ENCODE measurements around the gene GNAQ. TPM values are rescaled to one million over a fixed set of nuclear protein-coding genes. Genes with fewer than 3 reads are reported as not detected.
A peak's percentile ranks its signal among the peaks of the same experiment; 100 is the strongest.

Gene GNAQ
- total RNA-seq, 3 donors from 2014 or later (not counting 1 experiment from before 2014, with no cell fraction given), result 17.8 to 51.6 (median 24.5) TPM

DNA sequence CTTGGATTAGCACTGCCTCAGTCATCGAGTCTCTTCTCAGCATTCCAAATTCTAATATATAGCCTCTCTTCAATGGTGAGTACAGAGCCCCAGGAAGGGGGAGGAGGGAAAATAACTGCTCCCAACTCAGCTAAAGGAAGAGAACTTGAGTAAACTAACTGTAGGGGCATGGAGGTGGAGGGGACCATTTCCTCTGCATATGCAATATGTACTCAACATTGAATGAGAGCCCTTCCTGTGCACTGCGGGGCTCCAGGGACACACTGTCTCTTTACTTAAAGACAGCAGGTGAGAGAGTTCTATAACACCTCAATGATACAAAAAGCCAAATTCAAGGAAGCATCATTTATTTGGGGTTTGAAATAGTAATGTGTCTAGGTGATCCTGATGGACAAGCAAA is 75.1 kb downstream of the GNAQ start:
- Histone ChIP-seq H3K4me1 (ENCODE audit: control insufficient read depth, insufficient read depth, low read length) (peaks cover 4% of the 10 kb centered on the region), H3K27me3 (ENCODE audit: control insufficient read depth, insufficient read depth, low read length) (no peaks in the 10 kb centered on the region), H3K36me3 (ENCODE audit: control insufficient read depth, insufficient read depth, low read length) (no peaks in the 10 kb centered on the region), H3K9me3 (ENCODE audit: control insufficient read depth, insufficient read depth, low read length) (no peaks in the 10 kb centered on the region), H3K4me3 (ENCODE audit: low read length) (no peak overlapping the region), H3K27ac (ENCODE audit: low read length) (no peak overlapping the region)
- DNase-seq (no peak), ATAC-seq (no peak)
- H3K36me3 Mint-ChIP-seq, result no peaks in the 10 kb centered on the region
- intact Hi-C loops (cut with micrococcal nuclease), result no loop called here
- peaks cover 30 to 41% of the 10 kb centered on the region in 2 donors for H3K4me1 Mint-ChIP-seq
- no peak overlapping the region for H3K4me3 Mint-ChIP-seq
- no peaks in the 10 kb centered on the region for H3K9me3 Mint-ChIP-seq
- TF ChIP-seq, protein P1, sequence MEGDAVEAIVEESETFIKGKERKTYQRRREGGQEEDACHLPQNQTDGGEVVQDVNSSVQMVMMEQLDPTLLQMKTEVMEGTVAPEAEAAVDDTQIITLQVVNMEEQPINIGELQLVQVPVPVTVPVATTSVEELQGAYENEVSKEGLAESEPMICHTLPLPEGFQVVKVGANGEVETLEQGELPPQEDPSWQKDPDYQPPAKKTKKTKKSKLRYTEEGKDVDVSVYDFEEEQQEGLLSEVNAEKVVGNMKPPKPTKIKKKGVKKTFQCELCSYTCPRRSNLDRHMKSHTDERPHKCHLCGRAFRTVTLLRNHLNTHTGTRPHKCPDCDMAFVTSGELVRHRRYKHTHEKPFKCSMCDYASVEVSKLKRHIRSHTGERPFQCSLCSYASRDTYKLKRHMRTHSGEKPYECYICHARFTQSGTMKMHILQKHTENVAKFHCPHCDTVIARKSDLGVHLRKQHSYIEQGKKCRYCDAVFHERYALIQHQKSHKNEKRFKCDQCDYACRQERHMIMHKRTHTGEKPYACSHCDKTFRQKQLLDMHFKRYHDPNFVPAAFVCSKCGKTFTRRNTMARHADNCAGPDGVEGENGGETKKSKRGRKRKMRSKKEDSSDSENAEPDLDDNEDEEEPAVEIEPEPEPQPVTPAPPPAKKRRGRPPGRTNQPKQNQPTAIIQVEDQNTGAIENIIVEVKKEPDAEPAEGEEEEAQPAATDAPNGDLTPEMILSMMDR (IDR thresholded peaks at IDR 0.05), result no peak
- 20% methylated on average over 1 of the region's 2 CpGs for WGBS (ENCODE audit: insufficient coverage)
- no peaks in the 10 kb centered on the region for H3K27me3 Mint-ChIP-seq (ENCODE audit: low read depth in 2 of 2)
- H3K27ac Mint-ChIP-seq, result no peak overlapping the region

DNA sequence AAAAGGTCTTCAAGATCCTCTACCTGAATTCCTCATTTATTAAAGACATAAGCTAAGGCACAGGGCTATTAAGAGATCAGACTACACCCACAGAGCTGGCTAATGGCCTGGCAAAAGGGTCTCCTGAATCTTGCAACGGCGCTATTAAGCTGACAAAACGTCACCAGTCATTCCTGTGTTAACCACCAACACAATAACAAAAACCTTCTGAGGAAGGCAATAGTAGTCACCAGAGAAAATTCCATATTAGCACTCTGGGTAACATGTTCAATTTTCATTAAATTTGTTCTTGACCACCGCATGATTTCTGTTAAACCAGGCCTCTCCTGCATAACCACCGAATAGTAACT is 77.0 kb downstream of the GNAQ start:
- DNase-seq (no peak), ATAC-seq (peak in 2 of 3 donors; percentile 60 to 76)
- WGBS (ENCODE audit: insufficient coverage), result 43% methylated on average over 5 of the region's 5 CpGs
- Mint-ChIP-seq H3K27ac (peak overlapping the region; percentile 7 to 40), H3K27me3 (ENCODE audit: low read depth in 2 of 2) (no peaks in the 10 kb centered on the region), H3K4me1 (peaks cover 29 to 36% of the 10 kb centered on the region in 2 donors), H3K4me3 (no peak overlapping the region), H3K36me3 (no peaks in the 10 kb centered on the region), H3K9me3 (no peaks in the 10 kb centered on the region)
- H3K27ac ChIP-seq (ENCODE audit: low read length), result no peak overlapping the region
- no peaks in the 10 kb centered on the region for H3K36me3 ChIP-seq (ENCODE audit: control insufficient read depth, insufficient read depth, low read length)
- TF ChIP-seq, protein P1 (IDR thresholded peaks at IDR 0.05), result no peak
- H3K4me1 ChIP-seq (ENCODE audit: control insufficient read depth, insufficient read depth, low read length), result peaks cover 4% of the 10 kb centered on the region
- intact Hi-C loops (cut with micrococcal nuclease), result no loop called here
- no peaks in the 10 kb centered on the region for H3K27me3 ChIP-seq (ENCODE audit: control insufficient read depth, insufficient read depth, low read length)
- H3K9me3 ChIP-seq (ENCODE audit: control insufficient read depth, insufficient read depth, low read length), result no peaks in the 10 kb centered on the region
- no peak overlapping the region for H3K4me3 ChIP-seq (ENCODE audit: low read length)

DNA sequence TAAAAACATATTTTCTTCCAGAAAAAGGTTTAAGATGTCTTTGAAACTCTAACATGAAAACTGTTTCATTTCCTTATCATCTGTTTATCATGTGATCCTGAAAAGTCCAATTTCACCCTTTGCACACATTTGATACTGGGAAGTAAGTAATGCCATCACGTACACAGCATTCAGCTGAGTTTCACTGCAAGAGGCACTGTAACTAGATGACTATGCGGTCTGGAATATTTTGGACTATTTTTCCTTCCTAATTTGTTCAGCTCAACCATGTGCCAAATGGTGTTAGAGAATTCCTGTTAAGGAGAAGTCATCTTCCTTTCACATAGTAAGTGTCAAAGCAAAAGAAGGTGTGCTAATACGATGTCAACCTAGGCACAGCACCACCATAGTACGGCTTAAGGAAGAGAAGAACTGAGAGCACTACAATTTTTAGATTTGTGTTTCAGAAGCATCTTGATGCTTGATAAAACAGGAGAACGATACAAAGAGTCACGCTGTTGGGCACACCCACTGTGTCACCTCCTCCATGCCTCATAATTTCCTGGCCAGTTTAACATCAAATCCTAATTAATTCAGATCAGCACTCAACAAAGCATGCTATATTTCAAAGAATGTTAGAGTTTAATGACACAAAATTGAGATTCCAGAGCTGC is 77.5 kb downstream of the GNAQ start:
- Histone ChIP-seq H3K36me3 (ENCODE audit: control insufficient read depth, insufficient read depth, low read length) (no peaks in the 10 kb centered on the region), H3K27ac (ENCODE audit: low read length) (no peak overlapping the region), H3K9me3 (ENCODE audit: control insufficient read depth, insufficient read depth, low read length) (no peaks in the 10 kb centered on the region), H3K4me1 (ENCODE audit: control insufficient read depth, insufficient read depth, low read length) (peaks cover 4% of the 10 kb centered on the region), H3K27me3 (ENCODE audit: control insufficient read depth, insufficient read depth, low read length) (no peaks in the 10 kb centered on the region), H3K4me3 (ENCODE audit: low read length) (no peak overlapping the region)
- intact Hi-C loops (cut with micrococcal nuclease), result no loop called here
- H3K27ac Mint-ChIP-seq, result peak overlapping the region; percentile 7 to 40
- WGBS (ENCODE audit: insufficient coverage), result 69% methylated on average over 5 of the region's 6 CpGs
- ATAC-seq (peak in 1 of 3 donors; percentile 18), DNase-seq (no peak)
- H3K4me3 Mint-ChIP-seq, result no peak overlapping the region
- H3K4me1 Mint-ChIP-seq, result peaks cover 29 to 36% of the 10 kb centered on the region in 2 donors
- no peaks in the 10 kb centered on the region for H3K36me3 Mint-ChIP-seq
- H3K9me3 Mint-ChIP-seq, result no peaks in the 10 kb centered on the region
- TF ChIP-seq, protein P1 (IDR thresholded peaks at IDR 0.05), result no peak
- no peaks in the 10 kb centered on the region for H3K27me3 Mint-ChIP-seq (ENCODE audit: low read depth in 2 of 2)

DNA sequence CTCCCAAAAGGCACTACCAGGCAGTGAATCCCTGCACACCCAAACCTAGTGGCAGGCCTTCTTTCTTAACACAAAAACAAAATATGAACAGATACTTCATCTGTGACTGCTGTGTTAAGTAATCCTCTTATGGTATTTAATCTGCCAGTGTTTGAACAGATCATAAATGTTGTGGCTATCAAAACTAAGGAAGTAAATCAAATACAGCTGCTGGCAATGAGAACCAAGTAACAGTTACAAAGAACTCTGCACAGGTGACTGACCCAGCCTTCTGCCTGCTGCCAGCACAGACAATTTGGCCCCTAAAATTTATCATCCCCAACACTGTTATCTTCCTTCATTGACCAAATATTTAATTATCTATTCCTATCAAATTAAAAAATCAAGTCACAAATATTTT is 78.0 kb downstream of the GNAQ start:
- Mint-ChIP-seq H3K4me1 (peaks cover 29 to 36% of the 10 kb centered on the region in 2 donors), H3K27me3 (ENCODE audit: low read depth in 2 of 2) (no peaks in the 10 kb centered on the region)
- H3K27ac ChIP-seq (ENCODE audit: low read length), result no peak overlapping the region

More for the DNA sequence above, 78.0 kb downstream of the GNAQ start:
- Histone ChIP-seq H3K4me3 (ENCODE audit: low read length) (no peak overlapping the region), H3K36me3 (ENCODE audit: control insufficient read depth, insufficient read depth, low read length) (no peaks in the 10 kb centered on the region), H3K27me3 (ENCODE audit: control insufficient read depth, insufficient read depth, low read length) (no peaks in the 10 kb centered on the region), H3K9me3 (ENCODE audit: control insufficient read depth, insufficient read depth, low read length) (no peaks in the 10 kb centered on the region), H3K4me1 (ENCODE audit: control insufficient read depth, insufficient read depth, low read length) (peaks cover 4% of the 10 kb centered on the region)
- DNase-seq (no peak), ATAC-seq (no peak)
- H3K27ac Mint-ChIP-seq, result no peak overlapping the region
- H3K9me3 Mint-ChIP-seq, result no peaks in the 10 kb centered on the region
- intact Hi-C loops (cut with micrococcal nuclease), result no loop called here
- TF ChIP-seq, protein P1 (IDR thresholded peaks at IDR 0.05), result no peak
- H3K36me3 Mint-ChIP-seq, result no peaks in the 10 kb centered on the region
- H3K4me3 Mint-ChIP-seq, result no peak overlapping the region

Measured in natural killer cell (primary cell).